GM10266 (cell line): ENCODE results near the gene SMIM17.
"Not testable (repeated sequence)": the region's sequence is repeated elsewhere in the genome, so short reads cannot be mapped to it uniquely, and the experiment has no call there.

ENCODE experiments used
- DNase-seq: peaks from one replicate; pipeline ENCODE4 v3.0.0; 2012; ENCODE audit errors: extremely low spot score
- TF ChIP-seq, protein P1 (sequence below): IDR thresholded peaks from 2 replicates; pipeline ENCODE4 v1.5.1; 2012; ENCODE audit warnings: mild to moderate bottlenecking, low read depth; ENCODE audit not compliant: control insufficient read depth, insufficient read depth; ENCODE audit errors: missing control alignments

Gene SMIM17

DNA sequence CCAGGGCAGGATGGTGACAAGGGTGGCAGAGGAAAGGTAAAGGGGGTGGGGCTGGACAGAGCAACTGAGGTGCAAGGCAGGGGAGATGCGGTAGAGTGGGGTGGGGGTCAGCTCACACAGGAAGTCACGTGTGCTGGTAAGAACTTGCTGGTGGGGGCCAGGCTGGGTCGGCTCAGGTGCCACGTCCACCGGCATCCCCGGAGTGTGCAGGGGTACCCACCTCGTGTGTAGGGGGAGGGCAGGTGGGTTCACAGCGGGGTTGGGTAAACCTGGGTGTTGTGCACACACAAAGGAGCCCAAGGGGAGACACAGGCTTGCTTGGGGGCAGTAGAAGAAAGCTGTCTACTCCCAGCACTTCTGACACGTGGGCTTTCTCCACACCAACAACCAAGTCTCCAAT is 25.7 kb downstream of the SMIM17 start:
- DNase-seq: no peak
- TF ChIP-seq, protein P1, sequence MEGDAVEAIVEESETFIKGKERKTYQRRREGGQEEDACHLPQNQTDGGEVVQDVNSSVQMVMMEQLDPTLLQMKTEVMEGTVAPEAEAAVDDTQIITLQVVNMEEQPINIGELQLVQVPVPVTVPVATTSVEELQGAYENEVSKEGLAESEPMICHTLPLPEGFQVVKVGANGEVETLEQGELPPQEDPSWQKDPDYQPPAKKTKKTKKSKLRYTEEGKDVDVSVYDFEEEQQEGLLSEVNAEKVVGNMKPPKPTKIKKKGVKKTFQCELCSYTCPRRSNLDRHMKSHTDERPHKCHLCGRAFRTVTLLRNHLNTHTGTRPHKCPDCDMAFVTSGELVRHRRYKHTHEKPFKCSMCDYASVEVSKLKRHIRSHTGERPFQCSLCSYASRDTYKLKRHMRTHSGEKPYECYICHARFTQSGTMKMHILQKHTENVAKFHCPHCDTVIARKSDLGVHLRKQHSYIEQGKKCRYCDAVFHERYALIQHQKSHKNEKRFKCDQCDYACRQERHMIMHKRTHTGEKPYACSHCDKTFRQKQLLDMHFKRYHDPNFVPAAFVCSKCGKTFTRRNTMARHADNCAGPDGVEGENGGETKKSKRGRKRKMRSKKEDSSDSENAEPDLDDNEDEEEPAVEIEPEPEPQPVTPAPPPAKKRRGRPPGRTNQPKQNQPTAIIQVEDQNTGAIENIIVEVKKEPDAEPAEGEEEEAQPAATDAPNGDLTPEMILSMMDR: no peak

DNA sequence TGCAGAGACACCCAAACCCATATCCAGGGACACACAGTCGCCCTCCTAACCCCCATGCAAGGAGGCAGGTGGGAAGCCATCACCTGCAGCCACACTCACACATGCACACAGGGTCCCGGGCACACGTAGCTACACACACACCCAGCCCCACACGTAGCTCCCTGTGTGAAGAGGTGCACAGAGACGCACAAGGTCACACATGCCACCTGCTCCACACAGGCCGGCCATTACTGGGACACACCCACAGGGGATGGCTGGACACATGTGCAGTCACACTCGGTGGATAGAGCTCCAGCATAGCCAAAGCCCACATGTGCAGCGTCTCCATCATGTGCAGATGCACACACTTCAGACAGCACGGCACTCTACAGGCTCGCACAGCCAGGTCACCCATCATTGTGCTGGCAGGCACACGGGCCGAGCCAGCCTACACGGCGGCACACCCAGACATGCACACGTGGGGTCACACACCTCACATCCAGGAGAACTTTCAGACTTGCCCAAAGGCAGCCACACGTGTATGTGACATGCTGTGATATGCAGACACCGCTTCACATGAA is 27.5 kb downstream of the SMIM17 start:
- DNase-seq: no peak
- TF ChIP-seq, protein P1: no peak

DNA sequence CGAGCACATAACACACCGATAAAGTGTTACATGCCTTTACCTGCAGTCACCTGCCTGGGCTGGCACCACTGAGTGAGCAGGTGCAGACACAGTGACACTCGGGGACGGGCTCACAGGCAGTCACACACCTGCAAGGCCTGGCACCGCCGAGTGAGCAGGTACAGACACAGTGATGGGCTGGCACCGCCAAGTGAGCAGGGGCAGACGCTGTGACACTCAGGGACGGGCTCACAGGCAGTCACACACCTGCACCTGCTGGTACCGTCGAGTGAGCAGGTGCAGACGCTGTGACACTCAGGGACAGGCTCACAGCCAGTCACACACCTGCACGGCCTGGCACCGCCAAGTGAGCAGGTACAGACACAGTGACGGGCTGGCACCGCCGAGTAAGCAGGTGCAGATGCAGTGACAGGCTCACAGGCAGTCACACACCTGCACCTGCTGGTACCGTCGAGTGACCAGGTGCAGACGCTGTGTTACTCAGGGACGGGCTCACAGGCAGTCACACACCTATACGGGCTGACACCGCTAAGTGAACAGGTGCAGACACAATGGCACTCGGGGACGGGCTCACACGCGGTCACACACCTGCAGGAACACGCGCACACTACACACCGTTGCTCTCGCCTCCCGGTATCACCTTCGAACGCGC is 28.1 kb downstream of the SMIM17 start:
- TF ChIP-seq, protein P1: no peak
- no peak for DNase-seq

DNA sequence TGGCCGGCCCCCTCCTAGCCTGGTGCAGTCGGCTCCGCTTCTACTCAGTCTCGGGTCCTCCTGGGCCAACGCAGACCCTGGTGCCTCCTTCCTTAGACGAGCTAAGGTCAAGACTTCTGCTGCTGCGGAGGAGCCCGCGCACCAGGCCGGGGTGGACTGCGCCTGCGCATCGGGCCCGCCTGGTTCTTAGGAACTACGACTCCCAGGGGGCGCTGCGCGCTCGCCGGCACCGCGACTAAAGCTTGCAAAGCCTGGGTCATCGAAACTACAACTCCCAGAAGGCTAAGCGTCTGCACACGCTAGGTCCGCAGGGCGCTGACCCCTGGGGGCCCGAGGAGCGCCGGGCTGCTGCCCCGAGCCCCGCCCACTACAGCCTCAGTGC is 28.6 kb downstream of the SMIM17 start, which contains the start of gene ZNF835:
ZNF835 (minus strand) TSS at position 145 of the 382 bp plus-strand sequence. CDS start 6,559 bp downstream, outside the sequence.
- DNase-seq: peak; percentile 58
- TF ChIP-seq, protein P1: no peak

DNA sequence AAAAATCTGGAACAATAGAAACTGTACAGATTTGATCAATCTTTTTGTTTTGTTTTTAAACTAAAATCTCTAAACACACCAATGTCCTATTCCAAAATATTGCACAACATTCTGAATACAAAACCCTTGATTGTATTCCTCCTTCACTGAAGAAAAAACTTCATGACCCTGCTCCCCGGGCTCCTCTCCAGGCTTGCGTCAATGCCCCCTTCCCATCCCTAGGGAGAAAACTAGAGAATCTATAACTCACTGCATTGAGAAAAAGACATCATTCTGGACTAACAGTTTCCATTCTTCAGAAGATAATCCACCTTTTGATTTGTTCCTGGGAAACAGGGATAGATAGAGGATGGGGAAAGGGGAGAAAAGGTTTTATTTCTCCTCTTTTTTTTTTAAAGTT is 29.7 kb downstream of the SMIM17 start:
- DNase-seq: not testable (repeated sequence)

DNA sequence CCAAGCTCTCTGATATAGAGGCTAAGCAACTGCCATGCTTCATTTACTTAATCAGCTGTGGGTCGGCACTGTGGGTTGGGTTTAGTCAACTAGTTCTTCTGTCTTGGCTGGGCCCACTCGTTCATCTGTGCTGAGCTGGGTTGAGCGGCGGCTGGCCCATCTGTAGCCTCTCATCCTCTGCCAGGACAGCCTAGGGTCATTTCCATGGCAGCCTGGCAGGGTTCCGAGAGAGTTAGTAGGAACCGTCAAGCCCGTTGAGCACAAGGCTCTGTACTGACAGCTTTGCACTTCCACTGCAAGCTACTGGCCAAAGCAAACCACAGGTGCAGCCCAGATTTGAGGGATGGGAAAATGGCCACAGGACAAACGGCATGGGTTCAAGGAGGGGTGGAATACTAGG is 35.2 kb downstream of the SMIM17 start:
- TF ChIP-seq, protein P1: no peak

DNA sequence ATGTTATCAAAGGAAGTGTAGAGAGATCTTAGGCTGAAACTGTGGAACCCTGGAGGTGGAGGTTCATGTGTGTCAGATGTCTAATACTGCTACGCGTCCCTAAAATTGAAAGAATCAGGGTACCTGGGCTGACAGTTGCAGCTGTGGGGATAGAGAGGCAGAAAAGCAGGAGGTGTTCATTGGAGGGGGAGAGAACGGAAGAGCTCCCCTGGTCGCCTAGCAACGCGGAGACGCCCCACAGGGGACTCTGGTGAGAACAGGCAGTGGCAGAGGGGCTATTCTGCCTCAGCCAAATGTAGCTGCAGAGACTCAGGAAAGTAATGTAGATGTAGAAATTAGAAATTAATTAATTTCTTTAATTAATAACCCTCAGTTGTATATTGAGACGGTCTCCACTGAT is 38.7 kb downstream of the SMIM17 start:
- TF ChIP-seq, protein P1: no peak
- no peak for DNase-seq

More for the DNA sequence above, 35.2 kb downstream of the SMIM17 start:
- no peak for DNase-seq
